ENCODE results near the gene PRAF2. TPM values are rescaled to one million over a fixed set of nuclear protein-coding genes. Genes with fewer than 3 reads are reported as not detected.

PRAF2 gene, protein sequence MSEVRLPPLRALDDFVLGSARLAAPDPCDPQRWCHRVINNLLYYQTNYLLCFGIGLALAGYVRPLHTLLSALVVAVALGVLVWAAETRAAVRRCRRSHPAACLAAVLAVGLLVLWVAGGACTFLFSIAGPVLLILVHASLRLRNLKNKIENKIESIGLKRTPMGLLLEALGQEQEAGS
- 2.1 and 5.4 TPM in 2 replicates for total RNA-seq

DNA sequence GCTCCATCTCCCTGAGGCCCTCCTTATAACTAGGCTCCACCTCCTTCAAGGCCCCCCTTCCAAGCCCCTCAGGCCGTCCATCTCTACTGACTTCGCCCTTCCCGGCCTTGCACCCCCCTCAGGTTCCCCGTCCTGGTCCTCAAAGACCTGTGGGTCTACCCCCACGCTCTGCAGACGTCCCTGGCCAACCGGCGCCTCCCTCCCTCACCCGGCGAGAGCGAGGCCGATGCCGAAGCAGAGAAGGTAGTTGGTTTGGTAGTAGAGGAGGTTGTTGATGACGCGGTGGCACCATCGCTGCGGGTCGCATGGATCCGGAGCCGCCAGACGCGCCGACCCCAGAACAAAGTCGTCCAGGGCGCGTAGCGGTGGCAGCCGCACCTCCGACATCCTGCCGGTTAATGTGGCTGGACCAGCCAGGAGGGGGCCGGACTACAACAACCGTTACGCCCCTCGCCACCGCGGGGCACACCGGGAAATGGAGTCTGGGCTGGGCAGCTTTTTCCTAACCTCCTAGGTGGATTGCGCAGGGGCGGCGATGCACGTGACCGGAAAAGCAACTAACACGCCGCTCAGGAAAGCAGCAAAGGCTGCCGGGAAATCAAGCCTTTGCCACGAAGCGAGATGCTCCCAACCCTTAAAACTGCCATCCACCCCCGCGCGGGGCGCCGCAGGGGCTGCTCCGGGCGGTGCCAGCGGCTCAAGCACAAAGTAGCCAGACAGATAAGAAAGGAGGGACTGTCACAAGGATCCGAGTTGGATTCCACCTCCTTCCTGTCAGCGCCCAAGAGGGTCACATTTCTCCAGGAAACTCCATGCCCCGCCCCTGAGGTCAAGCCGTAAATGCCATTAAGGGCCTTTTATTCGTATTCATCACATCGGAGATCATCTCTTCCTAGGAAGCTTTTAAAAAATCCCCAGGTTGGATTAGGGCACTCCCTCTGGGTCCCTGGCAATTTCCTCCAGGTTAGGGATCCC is at the start of gene PRAF2:
Gene PRAF2, minus strand, starts transcription at position 402 of the 975 bp plus-strand sequence. Its CDS starts 15 bp downstream, at position 387.

DNA sequence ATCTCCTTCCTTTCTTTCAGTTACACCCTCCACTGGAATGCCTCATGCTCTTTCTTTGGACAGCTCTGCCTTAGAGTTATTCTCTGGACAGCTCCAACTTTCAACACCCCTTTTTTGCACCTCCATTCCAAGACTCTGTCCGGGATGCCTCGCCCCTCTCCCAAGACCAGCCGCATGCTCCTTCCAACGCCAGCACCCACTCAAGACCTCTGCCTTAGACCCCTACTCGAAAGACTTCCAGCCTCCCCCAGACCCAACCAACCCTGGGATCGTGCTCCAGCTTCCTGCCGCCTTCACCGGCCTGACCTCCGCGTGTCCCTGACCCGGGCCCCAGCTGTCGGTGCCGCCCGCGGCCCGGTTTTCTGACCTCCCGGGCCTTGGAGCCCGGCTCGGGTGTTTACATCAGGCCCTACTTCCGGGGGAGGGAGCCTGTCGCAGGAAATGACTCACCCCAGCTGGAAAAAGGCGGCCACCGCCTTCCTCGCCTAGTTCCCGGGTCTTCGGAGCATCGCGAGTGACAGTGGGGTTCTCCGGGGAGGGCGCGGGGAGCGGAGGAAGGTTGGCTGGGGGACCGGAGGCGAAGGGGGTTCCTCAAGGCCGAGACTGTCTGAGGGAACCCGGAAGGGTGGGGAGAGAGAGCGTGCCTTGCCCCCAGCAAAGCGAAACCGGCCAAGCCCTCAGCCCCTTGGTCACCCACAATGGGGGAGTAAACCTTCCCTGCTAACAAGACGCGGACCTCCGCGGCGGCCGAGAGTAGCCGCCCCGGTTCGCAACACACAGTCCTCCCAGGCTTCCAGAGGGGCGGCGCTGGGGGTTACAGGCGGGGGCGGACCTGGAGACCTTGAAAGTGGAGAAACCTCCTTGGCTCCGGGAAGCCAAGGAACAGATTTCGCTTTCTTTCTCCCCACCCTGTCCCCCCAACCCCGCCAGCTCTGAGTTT is 6.0 kb upstream of the PRAF2 start, which contains the start of gene WDR45:
Gene WDR45, minus strand, starts transcription at position 399 of the 940 bp plus-strand sequence. CDS start 1,792 bp downstream, outside the sequence.

DNA sequence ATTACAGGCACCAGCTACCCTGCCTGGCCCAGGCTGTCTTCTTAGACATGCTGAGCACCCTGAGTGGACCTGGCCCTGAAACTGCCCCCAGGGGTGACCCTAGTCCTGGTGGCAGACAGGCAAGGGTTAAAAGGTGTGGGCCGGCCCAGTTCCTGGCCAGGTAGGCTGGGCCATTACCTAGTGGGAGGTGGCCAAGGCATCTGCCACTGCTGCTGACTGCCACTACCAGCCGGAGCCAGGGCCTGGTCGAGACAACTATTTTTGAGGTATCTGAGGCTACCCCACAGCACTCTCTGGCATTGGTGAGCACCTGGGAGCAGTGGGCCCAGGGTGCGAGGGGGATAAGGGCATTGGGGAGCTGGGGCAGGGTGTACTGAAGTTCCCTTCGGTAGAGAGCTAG is 15.0 kb downstream of the PRAF2 start, which contains the start of gene CCDC120:
Gene CCDC120, plus strand, starts transcription at position 206 of the 400 bp plus-strand sequence. CDS start 3,043 bp downstream, outside the sequence.

DNA sequence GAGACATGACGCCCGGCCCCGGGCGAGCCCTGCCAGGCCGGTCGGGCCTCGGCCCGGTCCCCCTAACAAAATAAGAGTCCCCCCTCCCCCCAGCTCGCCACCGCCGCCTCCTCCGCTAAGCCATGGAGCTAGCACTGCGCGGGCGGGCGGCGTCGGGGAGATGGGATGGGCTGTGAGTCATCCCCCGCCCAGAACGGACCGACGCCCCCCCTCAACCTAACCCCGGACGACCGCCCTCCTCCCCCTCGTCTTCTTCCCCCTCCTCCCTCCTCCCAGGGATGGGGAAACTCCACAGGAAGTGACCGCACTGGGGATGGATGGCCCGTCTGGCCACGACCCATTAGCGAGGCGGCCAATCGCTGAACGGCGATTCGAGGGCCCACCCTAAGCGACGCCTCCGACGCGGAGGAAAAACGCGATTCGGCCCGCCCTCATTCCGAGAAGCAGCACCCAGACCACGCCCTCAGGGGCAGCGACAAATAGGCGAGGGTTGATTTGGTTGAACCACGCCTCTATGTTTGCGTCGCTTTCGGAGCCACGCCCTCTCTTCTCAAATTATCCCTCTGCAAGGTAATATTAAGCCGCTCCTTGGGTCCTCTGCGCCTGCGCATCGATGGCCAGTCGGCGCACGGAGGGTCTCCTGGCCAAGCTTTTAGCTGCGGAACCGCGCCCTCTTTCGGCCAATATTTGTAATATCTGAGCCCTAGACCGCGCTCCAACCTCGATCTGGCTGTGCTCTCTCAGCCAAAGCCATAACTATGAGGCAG is 30.4 kb downstream of the PRAF2 start, which contains the start of gene TFE3:
Gene TFE3, minus strand, starts transcription at position 138 of the 767 bp plus-strand sequence. Its CDS starts 131 bp downstream, at position 7.

Other genes starting within 250 kb of the PRAF2 start
- gene ERAS, start 247.5 kb downstream of the PRAF2 start, total RNA-seq, result not detected in 2 replicates
- gene PCSK1N, start 238.4 kb downstream of the PRAF2 start, total RNA-seq, result under 0.01 and 1.4 TPM in 2 replicates
- 22.4 and 38.3 TPM in 2 replicates for gene TIMM17B, start 176.2 kb downstream of the PRAF2 start, total RNA-seq
- gene PQBP1, start 176.1 kb downstream of the PRAF2 start, total RNA-seq, result 65.6 and 131 TPM in 2 replicates
- 18.8 and 26.4 TPM in 2 replicates for gene SLC35A2, start 162.4 kb downstream of the PRAF2 start, total RNA-seq
- gene PIM2, start 155.0 kb downstream of the PRAF2 start, total RNA-seq, result 5.9 and 6.5 TPM in 2 replicates
- 17.4 and 34.5 TPM in 2 replicates for gene OTUD5, start 116.4 kb downstream of the PRAF2 start, total RNA-seq
- under 0.01 and 0.93 TPM in 2 replicates for gene KCND1, start 102.2 kb downstream of the PRAF2 start, total RNA-seq
- 23.6 and 36.5 TPM in 2 replicates for gene GRIPAP1, start 71.7 kb downstream of the PRAF2 start, total RNA-seq
- gene TFE3, start 30.6 kb downstream of the PRAF2 start, total RNA-seq, result 17.4 and 37.9 TPM in 2 replicates
- 2.1 and 5.8 TPM in 2 replicates for gene CCDC120, start 15.0 kb downstream of the PRAF2 start, total RNA-seq
- 29.0 and 29.4 TPM in 2 replicates for gene WDR45, start 5.9 kb upstream of the PRAF2 start, total RNA-seq
- 22.9 and 29.0 TPM in 2 replicates for gene GPKOW, start 49.7 kb upstream of the PRAF2 start, total RNA-seq
- 2.3 and 2.7 TPM in 2 replicates for gene MAGIX, start 88.8 kb upstream of the PRAF2 start, total RNA-seq
- 17.1 and 24.4 TPM in 2 replicates for gene PLP2, start 97.9 kb upstream of the PRAF2 start, total RNA-seq
- 19.5 and 38.1 TPM in 2 replicates for gene PRICKLE3, start 112.4 kb upstream of the PRAF2 start, total RNA-seq
- gene SYP, start 126.2 kb upstream of the PRAF2 start, total RNA-seq, result under 0.01 TPM in 1 of 2 replicates, not detected in the other
- under 0.01 and 0.07 TPM in 2 replicates for gene CACNA1F, start 159.3 kb upstream of the PRAF2 start, total RNA-seq
- 11.3 and 13.9 TPM in 2 replicates for gene CCDC22, start 161.5 kb upstream of the PRAF2 start, total RNA-seq
- 0.14 TPM in 1 of 2 replicates, not detected in the other for gene FOXP3, start 190.7 kb upstream of the PRAF2 start, total RNA-seq
- 4.1 and 9.0 TPM in 2 replicates for gene PPP1R3F, start 195.8 kb upstream of the PRAF2 start, total RNA-seq
- gene GAGE10, start 229.6 kb upstream of the PRAF2 start, total RNA-seq, result not detected in 2 replicates
- not detected in 2 replicates for gene GAGE12J, start 248.0 kb upstream of the PRAF2 start, total RNA-seq

All from nasal cavity respiratory epithelium epithelial cell of viscerocranial mucosa (primary cell).